HL-60 (cell line): ENCODE measurements around the gene REEP1.

ENCODE experiments used
- GABPA ChIP-seq: IDR thresholded peaks from 2 replicates; pipeline ENCODE4 v1.6.1; 2012; ENCODE audit warnings: low read depth
- POLR2AphosphoS5 ChIP-seq: IDR thresholded peaks from 2 replicates; pipeline ENCODE4 v1.6.1; 2012; ENCODE audit warnings: low read depth
- SPI1 ChIP-seq: IDR thresholded peaks from 2 replicates; pipeline ENCODE4 v1.6.1; 2012; ENCODE audit warnings: low read depth, mild to moderate bottlenecking, borderline replicate concordance
- TF ChIP-seq, protein P1 (sequence below): IDR thresholded peaks from one replicate; pipeline ENCODE4 v1.5.1; 2011; ENCODE audit warnings: low read length, control low read depth, inconsistent platforms; ENCODE audit not compliant: insufficient read depth
- TF ChIP-seq, protein P2 (sequence below): IDR thresholded peaks from 2 replicates; pipeline ENCODE4 v1.6.1; 2012; ENCODE audit warnings: low read depth; ENCODE audit not compliant: insufficient replicate concordance

DNA sequence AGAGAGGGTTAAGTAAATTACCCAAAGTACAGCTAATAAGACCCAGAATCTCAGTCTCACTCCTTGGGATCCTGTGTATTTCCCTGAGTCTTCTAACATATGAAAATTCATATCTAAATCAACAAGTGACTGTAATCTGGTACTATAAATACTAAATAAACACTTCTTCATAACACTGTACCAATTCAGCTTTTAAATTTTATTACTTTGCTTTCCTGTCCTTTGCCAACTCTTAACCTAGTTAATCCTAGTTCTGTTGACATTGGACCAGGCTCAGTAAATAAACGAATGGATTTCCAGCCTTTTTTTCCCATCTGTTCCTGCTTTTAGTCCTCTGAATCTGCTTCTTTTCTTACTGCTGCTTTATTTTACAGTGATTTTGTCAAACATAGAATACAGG lies 124.4 kb downstream of the REEP1 start:
- TF ChIP-seq, protein P1, sequence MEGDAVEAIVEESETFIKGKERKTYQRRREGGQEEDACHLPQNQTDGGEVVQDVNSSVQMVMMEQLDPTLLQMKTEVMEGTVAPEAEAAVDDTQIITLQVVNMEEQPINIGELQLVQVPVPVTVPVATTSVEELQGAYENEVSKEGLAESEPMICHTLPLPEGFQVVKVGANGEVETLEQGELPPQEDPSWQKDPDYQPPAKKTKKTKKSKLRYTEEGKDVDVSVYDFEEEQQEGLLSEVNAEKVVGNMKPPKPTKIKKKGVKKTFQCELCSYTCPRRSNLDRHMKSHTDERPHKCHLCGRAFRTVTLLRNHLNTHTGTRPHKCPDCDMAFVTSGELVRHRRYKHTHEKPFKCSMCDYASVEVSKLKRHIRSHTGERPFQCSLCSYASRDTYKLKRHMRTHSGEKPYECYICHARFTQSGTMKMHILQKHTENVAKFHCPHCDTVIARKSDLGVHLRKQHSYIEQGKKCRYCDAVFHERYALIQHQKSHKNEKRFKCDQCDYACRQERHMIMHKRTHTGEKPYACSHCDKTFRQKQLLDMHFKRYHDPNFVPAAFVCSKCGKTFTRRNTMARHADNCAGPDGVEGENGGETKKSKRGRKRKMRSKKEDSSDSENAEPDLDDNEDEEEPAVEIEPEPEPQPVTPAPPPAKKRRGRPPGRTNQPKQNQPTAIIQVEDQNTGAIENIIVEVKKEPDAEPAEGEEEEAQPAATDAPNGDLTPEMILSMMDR: no peak
- TF ChIP-seq GABPA (no peak), POLR2AphosphoS5 (no peak), SPI1 (no peak)
- TF ChIP-seq, protein P2, sequence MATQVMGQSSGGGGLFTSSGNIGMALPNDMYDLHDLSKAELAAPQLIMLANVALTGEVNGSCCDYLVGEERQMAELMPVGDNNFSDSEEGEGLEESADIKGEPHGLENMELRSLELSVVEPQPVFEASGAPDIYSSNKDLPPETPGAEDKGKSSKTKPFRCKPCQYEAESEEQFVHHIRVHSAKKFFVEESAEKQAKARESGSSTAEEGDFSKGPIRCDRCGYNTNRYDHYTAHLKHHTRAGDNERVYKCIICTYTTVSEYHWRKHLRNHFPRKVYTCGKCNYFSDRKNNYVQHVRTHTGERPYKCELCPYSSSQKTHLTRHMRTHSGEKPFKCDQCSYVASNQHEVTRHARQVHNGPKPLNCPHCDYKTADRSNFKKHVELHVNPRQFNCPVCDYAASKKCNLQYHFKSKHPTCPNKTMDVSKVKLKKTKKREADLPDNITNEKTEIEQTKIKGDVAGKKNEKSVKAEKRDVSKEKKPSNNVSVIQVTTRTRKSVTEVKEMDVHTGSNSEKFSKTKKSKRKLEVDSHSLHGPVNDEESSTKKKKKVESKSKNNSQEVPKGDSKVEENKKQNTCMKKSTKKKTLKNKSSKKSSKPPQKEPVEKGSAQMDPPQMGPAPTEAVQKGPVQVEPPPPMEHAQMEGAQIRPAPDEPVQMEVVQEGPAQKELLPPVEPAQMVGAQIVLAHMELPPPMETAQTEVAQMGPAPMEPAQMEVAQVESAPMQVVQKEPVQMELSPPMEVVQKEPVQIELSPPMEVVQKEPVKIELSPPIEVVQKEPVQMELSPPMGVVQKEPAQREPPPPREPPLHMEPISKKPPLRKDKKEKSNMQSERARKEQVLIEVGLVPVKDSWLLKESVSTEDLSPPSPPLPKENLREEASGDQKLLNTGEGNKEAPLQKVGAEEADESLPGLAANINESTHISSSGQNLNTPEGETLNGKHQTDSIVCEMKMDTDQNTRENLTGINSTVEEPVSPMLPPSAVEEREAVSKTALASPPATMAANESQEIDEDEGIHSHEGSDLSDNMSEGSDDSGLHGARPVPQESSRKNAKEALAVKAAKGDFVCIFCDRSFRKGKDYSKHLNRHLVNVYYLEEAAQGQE: no peak
